Testis (tissue), 3 donors: ENCODE results near the gene BCAS3. TPM values are rescaled to one million over a fixed set of nuclear protein-coding genes. Genes with fewer than 3 reads are reported as not detected.

Experiments used
- DNase-seq: peaks from one replicate; pipeline ENCODE4 v3.0.0-alpha.2; 2019
- H3K27ac ChIP-seq, 2 donors: fragments of 200-600 bp; sonication (generic); one replicate each; pipeline ENCODE4 v1.5.1; 2019
- H3K27me3 ChIP-seq: fragments of 200-600 bp; sonication (generic); one replicate; pipeline ENCODE4 v1.5.1; 2019
- H3K36me3 ChIP-seq: fragments of 200-600 bp; sonication (generic); one replicate; pipeline ENCODE4 v1.5.1; 2017; ENCODE audit warnings: low read depth; ENCODE audit errors: missing control alignments
- H3K4me1 ChIP-seq: fragments of 200-600 bp; sonication (generic); one replicate; pipeline ENCODE4 v1.5.1; 2019
- H3K4me3 ChIP-seq, 2 donors: fragments of 200-600 bp; sonication (generic); one replicate each; pipeline ENCODE4 v1.5.1; 2017 to 2019
- H3K9me3 ChIP-seq: fragments of 200-600 bp; sonication (generic); one replicate; pipeline ENCODE4 v1.5.1; 2017
- CTCF ChIP-seq, 3 experiments: fragments of 450-650 bp in 2 of 3; fragments of 200-600 bp in 1 of 3; sonication (generic) in 1 of 3; IDR thresholded peaks; one replicate each; pipeline ENCODE4 v1.5.1; 2016 to 2019; ENCODE audit warnings: antibody characterized with exemption in 3 of 3, mild to moderate bottlenecking in 2 of 3, moderate library complexity in 1 of 3
- POLR2A ChIP-seq: fragments of 450-650 bp; IDR thresholded peaks from one replicate; pipeline ENCODE4 v1.6.1; 2017; ENCODE audit warnings: antibody characterized with exemption, mild to moderate bottlenecking, moderate library complexity
- whole genome bisulfite sequencing, 2 donors: methylation state at CpG; one replicate each; pipeline ENCODE4 v1.1.5; 2018; 5-methylcytosine and 5-hydroxymethylcytosine counted together
- intact Hi-C: fragments of 100-400 bp; cut with DNase I; formaldehyde crosslinking; loops from one replicate; pipeline ENCODE4 v1.15.1; 2023; ENCODE audit warnings: low total_unique reads
- polyA plus RNA-seq: library from polyadenylated mRNA; stranded (reverse); fragments of 350-450 nt; fragmentation: Illumina TruSeq; extraction: RNeasy Lipid Tissue Mini Kit (QIAGEN cat#74804); gene quantifications from one replicate; pipeline ENCODE4 v1.2.3, GENCODE V29; 2014; ENCODE audit warnings: low read depth, low replicate concordance; ENCODE audit not compliant: insufficient read depth
- total RNA-seq, 2 donors: library from RNA; depleted of rRNA; stranded (reverse); fragments of >200 nt; gene quantifications; one replicate each; pipeline ENCODE4 v1.2.3, GENCODE V29; 2016

BCAS3 gene
- total and polyA plus RNA-seq, 3 donors from 2014 or later: 54.8 to 96.7 (median 73.0) TPM

GRCh38 chr17:61265397-61265796, 587.7 kb downstream of the BCAS3 start:
- no peaks in the 10 kb centered on the region for H3K27me3 ChIP-seq
- no peak for DNase-seq
- no peaks in the 10 kb centered on the region for H3K36me3 ChIP-seq
- 59 to 75% methylated on average over 2 of the region's 2 CpGs for WGBS, 2 donors
- intact Hi-C loops: no loop called here
- no peak overlapping the region for H3K4me3 ChIP-seq
- H3K27ac ChIP-seq: no peak overlapping the region
- H3K9me3 ChIP-seq: no peaks in the 10 kb centered on the region
- no peak for TF ChIP-seq CTCF (IDR thresholded peaks at IDR 0.05)
- no peak for TF ChIP-seq POLR2A
- peaks cover 6% of the 10 kb centered on the region for H3K4me1 ChIP-seq

- WGBS, 2 donors: 84 to 94% methylated on average over 5 of the region's 5 CpGs
- no peak for DNase-seq
- H3K9me3 ChIP-seq: no peaks in the 10 kb centered on the region
- intact Hi-C loops: no loop called here
- no peaks in the 10 kb centered on the region for H3K4me1 ChIP-seq
- TF ChIP-seq CTCF (IDR thresholded peaks at IDR 0.05) (no peak), POLR2A (no peak)
- no peaks in the 10 kb centered on the region for H3K36me3 ChIP-seq
- H3K4me3 ChIP-seq: no peak overlapping the region
- H3K27ac ChIP-seq: no peak overlapping the region
- H3K27me3 ChIP-seq: no peaks in the 10 kb centered on the region
Observed at GRCh38 chr17:61267847-61268246, 590.2 kb downstream of the BCAS3 start.

GRCh38 chr17:61275395-61275794, 597.7 kb downstream of the BCAS3 start:
- intact Hi-C loops: no loop called here
- TF ChIP-seq CTCF (IDR thresholded peaks at IDR 0.05) (no peak), POLR2A (no peak)
- no peak for DNase-seq
- no peaks in the 10 kb centered on the region for H3K9me3 ChIP-seq
- no peak overlapping the region for H3K27ac ChIP-seq
- H3K27me3 ChIP-seq: no peaks in the 10 kb centered on the region
- H3K36me3 ChIP-seq: no peaks in the 10 kb centered on the region
- H3K4me3 ChIP-seq: no peak overlapping the region
- no peaks in the 10 kb centered on the region for H3K4me1 ChIP-seq
- WGBS, 2 donors: 94 to 96% methylated on average over 5 of the region's 5 CpGs

- Histone ChIP-seq H3K9me3 (no peaks in the 10 kb centered on the region), H3K36me3 (no peaks in the 10 kb centered on the region), H3K27ac (no peak overlapping the region), H3K4me1 (no peaks in the 10 kb centered on the region), H3K27me3 (no peaks in the 10 kb centered on the region), H3K4me3 (no peak overlapping the region)
- TF ChIP-seq CTCF (IDR thresholded peaks at IDR 0.05): no peak
- no peak for TF ChIP-seq POLR2A
- no peak for DNase-seq
- WGBS, 2 donors: 90 to 93% methylated on average over 2 of the region's 2 CpGs
- intact Hi-C loops: no loop called here
Observed at GRCh38 chr17:61276806-61277205, 599.2 kb downstream of the BCAS3 start.

GRCh38 chr17:61279476-61280145, 602.0 kb downstream of the BCAS3 start:
- no peaks in the 10 kb centered on the region for H3K4me1 ChIP-seq
- no peak for DNase-seq
- TF ChIP-seq CTCF (IDR thresholded peaks at IDR 0.05) (no peak), POLR2A (no peak)
- no peak overlapping the region for H3K4me3 ChIP-seq
- no peaks in the 10 kb centered on the region for H3K36me3 ChIP-seq
- intact Hi-C loops: no loop called here
- H3K27me3 ChIP-seq: no peaks in the 10 kb centered on the region
- no peaks in the 10 kb centered on the region for H3K9me3 ChIP-seq
- WGBS, 2 donors: 83 to 87% methylated on average over 1 of the region's 1 CpG
- H3K27ac ChIP-seq: no peak overlapping the region
